Ovary (tissue), 3 donors: ENCODE measurements around the gene ABCA2.

Experiments
- EP300 ChIP-seq: sonication (generic); formaldehyde crosslinking; IDR thresholded peaks from one replicate; pipeline ENCODE4 v1.6.1; 2017; ENCODE audit warnings: antibody characterized with exemption
- POLR2A ChIP-seq: fragments of 450-650 bp; IDR thresholded peaks from one replicate; pipeline ENCODE4 v1.6.1; 2017; ENCODE audit warnings: antibody characterized with exemption, mild to moderate bottlenecking, moderate library complexity
- TF ChIP-seq, protein P1 (sequence below), 3 donors: fragments of 450-650 bp in 2 of 3; fragments of 200-600 bp in 1 of 3; IDR thresholded peaks; one replicate each; pipeline versions ENCODE4 v1.5.1 to v1.8.0; 2016 to 2022; ENCODE audit warnings: antibody characterized with exemption in 3 of 3, mild to moderate bottlenecking in 1 of 3
- donor health status: DM: no; HTN: no; CAD: no.

DNA sequence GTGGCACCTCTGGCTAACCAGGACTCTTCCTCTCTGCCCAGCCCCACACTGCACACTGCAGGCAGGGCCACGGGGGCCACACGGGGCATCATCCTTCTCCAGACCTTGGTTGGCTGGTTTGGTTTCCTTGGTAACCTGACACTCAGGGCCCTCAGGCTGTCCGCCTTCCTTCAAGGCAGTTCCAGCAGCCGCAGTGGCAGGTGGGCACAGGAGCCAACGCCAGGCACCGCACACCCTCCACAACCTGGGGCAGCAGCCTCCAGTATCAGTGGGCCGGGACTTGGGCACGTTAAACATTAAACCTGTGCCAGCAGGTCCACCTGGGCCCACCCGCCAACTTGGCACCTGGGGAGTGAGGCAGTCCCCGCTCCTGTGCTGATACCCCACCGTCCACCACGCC lies 16.0 kb upstream of the ABCA2 start:
- TF ChIP-seq, protein P1, sequence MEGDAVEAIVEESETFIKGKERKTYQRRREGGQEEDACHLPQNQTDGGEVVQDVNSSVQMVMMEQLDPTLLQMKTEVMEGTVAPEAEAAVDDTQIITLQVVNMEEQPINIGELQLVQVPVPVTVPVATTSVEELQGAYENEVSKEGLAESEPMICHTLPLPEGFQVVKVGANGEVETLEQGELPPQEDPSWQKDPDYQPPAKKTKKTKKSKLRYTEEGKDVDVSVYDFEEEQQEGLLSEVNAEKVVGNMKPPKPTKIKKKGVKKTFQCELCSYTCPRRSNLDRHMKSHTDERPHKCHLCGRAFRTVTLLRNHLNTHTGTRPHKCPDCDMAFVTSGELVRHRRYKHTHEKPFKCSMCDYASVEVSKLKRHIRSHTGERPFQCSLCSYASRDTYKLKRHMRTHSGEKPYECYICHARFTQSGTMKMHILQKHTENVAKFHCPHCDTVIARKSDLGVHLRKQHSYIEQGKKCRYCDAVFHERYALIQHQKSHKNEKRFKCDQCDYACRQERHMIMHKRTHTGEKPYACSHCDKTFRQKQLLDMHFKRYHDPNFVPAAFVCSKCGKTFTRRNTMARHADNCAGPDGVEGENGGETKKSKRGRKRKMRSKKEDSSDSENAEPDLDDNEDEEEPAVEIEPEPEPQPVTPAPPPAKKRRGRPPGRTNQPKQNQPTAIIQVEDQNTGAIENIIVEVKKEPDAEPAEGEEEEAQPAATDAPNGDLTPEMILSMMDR (IDR thresholded peaks at IDR 0.05), result no peak
- TF ChIP-seq POLR2A (no peak), EP300 (no peak)
